Right lobe of liver (tissue), 4 donors: ENCODE data around the gene SERPINF2.

ENCODE experiments used
- POLR2A ChIP-seq: fragments of 450-650 bp; IDR thresholded peaks from one replicate; pipeline ENCODE4 v1.6.1; 2017; ENCODE audit warnings: antibody characterized with exemption, mild to moderate bottlenecking
- TF ChIP-seq, protein P1 (sequence below), 4 donors: fragments of 200-600 bp in 3 of 4; fragments of 450-650 bp in 1 of 4; IDR thresholded peaks; one replicate each; pipeline versions ENCODE4 v1.5.1 to v1.8.0; 2016 to 2022; ENCODE audit warnings: antibody characterized with exemption in 4 of 4, mild to moderate bottlenecking in 2 of 4
- donor health status: DM: no; HTN: no; CAD: no.
- donor health status: DM: no; HTN: no; CAD: no.
- donor health status: DM: no; HTN: yes; CAD: no.

DNA sequence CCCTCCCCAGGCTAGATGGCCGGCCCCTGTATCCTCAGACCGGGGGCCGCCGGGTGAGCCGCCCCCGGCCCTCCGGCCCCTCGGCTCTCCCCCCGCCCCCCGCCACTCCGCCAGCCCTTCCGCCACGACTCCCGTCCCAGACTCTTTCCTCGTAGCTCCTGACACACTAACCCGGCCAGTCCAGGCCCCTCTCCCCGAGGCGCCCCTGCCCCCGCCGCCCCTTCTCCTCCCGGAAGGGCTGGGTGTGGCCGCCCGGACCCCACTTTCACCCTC lies 26.9 kb upstream of the SERPINF2 start:
- TF ChIP-seq, protein P1, sequence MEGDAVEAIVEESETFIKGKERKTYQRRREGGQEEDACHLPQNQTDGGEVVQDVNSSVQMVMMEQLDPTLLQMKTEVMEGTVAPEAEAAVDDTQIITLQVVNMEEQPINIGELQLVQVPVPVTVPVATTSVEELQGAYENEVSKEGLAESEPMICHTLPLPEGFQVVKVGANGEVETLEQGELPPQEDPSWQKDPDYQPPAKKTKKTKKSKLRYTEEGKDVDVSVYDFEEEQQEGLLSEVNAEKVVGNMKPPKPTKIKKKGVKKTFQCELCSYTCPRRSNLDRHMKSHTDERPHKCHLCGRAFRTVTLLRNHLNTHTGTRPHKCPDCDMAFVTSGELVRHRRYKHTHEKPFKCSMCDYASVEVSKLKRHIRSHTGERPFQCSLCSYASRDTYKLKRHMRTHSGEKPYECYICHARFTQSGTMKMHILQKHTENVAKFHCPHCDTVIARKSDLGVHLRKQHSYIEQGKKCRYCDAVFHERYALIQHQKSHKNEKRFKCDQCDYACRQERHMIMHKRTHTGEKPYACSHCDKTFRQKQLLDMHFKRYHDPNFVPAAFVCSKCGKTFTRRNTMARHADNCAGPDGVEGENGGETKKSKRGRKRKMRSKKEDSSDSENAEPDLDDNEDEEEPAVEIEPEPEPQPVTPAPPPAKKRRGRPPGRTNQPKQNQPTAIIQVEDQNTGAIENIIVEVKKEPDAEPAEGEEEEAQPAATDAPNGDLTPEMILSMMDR (IDR thresholded peaks at IDR 0.05), result no peak
- TF ChIP-seq POLR2A, result no peak
